ENCODE data around the gene STX2.
A peak's percentile ranks its signal among the peaks of the same experiment; 100 is the strongest.

Gene STX2

GRCh38 chr12:130829391-130830245 is 9.4 kb downstream of the STX2 start:
- DNase-seq (ENCODE audit: low read depth): no peak
- no peak overlapping the region for H3K4me3 ChIP-seq (ENCODE audit: low read length)
- no peak for TF ChIP-seq CTCF (conservative IDR thresholded peaks at IDR 0.05; ENCODE audit: low read depth, low read length)

- TF ChIP-seq CTCF (conservative IDR thresholded peaks at IDR 0.05; ENCODE audit: low read depth, low read length): no peak
- H3K4me3 ChIP-seq (ENCODE audit: low read length): no peak overlapping the region
- DNase-seq (ENCODE audit: low read depth): no peak
Observed at GRCh38 chr12:130828895-130829294, 10.2 kb downstream of the STX2 start.

GRCh38 chr12:130827432-130827831 is 11.6 kb downstream of the STX2 start:
- no peak for TF ChIP-seq CTCF (conservative IDR thresholded peaks at IDR 0.05; ENCODE audit: low read depth, low read length)
- DNase-seq (ENCODE audit: low read depth): peak; percentile 36
- no peak overlapping the region for H3K4me3 ChIP-seq (ENCODE audit: low read length)

- peak; percentile 24 for DNase-seq (ENCODE audit: low read depth)
- TF ChIP-seq CTCF (conservative IDR thresholded peaks at IDR 0.05; ENCODE audit: low read depth, low read length): peak; percentile 67
- no peak overlapping the region for H3K4me3 ChIP-seq (ENCODE audit: low read length)
Observed at GRCh38 chr12:130826151-130826801, 12.8 kb downstream of the STX2 start.

- DNase-seq (ENCODE audit: low read depth): no peak
- no peak for TF ChIP-seq CTCF (conservative IDR thresholded peaks at IDR 0.05; ENCODE audit: low read depth, low read length)
- no peak overlapping the region for H3K4me3 ChIP-seq (ENCODE audit: low read length)
Observed at GRCh38 chr12:130825771-130826150, 13.3 kb downstream of the STX2 start.

GRCh38 chr12:130819681-130820080 is 19.4 kb downstream of the STX2 start:
- no peak for DNase-seq (ENCODE audit: low read depth)
- H3K4me3 ChIP-seq (ENCODE audit: low read length): no peak overlapping the region
- TF ChIP-seq CTCF (conservative IDR thresholded peaks at IDR 0.05; ENCODE audit: low read depth, low read length): no peak
